ENCODE data around the gene CLRN3. TPM values are rescaled to one million over a fixed set of nuclear protein-coding genes. Genes with fewer than 3 reads are reported as not detected.

CLRN3 gene
- polyA plus RNA-seq, 1 donor from 2014 or later, result not detected

- TF ChIP-seq EZH2 (IDR thresholded peaks at IDR 0.05; ENCODE audit: borderline replicate concordance, insufficient read depth, low read length, poor library complexity, severe bottlenecking), result no peak
Measured at GRCh38 chr10:127908959-127909267, 16.2 kb upstream of the CLRN3 start (continued).

GRCh38 chr10:127908106-127908958 lies 15.6 kb upstream of the CLRN3 start:
- Histone ChIP-seq H3K9me2 (ENCODE audit: insufficient read depth, low read length) (no peaks in the 10 kb centered on the region), H3K9me3 (ENCODE audit: low read length) (no peaks in the 10 kb centered on the region), H3K36me3 (ENCODE audit: insufficient read depth, low read length) (no peaks in the 10 kb centered on the region), H4K20me1 (ENCODE audit: insufficient read depth) (no peaks in the 10 kb centered on the region), H3K4me2 (ENCODE audit: low read length) (no peak overlapping the region), H3K9ac (ENCODE audit: low read length) (no peak overlapping the region), H3K27me3 (ENCODE audit: insufficient read depth, low read depth, low read length) (peaks cover 12% of the 10 kb centered on the region), H2AFZ (ENCODE audit: low read depth, low read length) (no peak overlapping the region), H3K79me2 (replicated peaks; ENCODE audit: insufficient read depth, low read length) (no peaks in the 10 kb centered on the region), H3K27ac (ENCODE audit: low read length) (no peak overlapping the region), H3K4me3 (ENCODE audit: low read length) (peak overlapping the region; percentile 67), H3F3A (ENCODE audit: insufficient read depth, low read length, poor library complexity, severe bottlenecking) (no peaks in the 10 kb centered on the region)
- no peak for TF ChIP-seq REST (IDR thresholded peaks at IDR 0.05; ENCODE audit: borderline replicate concordance)
- TF ChIP-seq EZH2 (IDR thresholded peaks at IDR 0.05; ENCODE audit: borderline replicate concordance, insufficient read depth, low read length, poor library complexity, severe bottlenecking), result no peak
- TF ChIP-seq SMC3 (conservative IDR thresholded peaks at IDR 0.05; ENCODE audit: poor library complexity), result no peak
- no peak for TF ChIP-seq POLR2AphosphoS5 (IDR thresholded peaks at IDR 0.05)
- TF ChIP-seq CTCF (IDR thresholded peaks at IDR 0.05; ENCODE audit: poor library complexity, severe bottlenecking), result no peak
- no peak for TF ChIP-seq RAD21 (conservative IDR thresholded peaks at IDR 0.05)
- TF ChIP-seq TAF1 (IDR thresholded peaks at IDR 0.05; ENCODE audit: low read depth), result no peak
- no peak for TF ChIP-seq MXI1 (conservative IDR thresholded peaks at IDR 0.05; ENCODE audit: poor library complexity, severe bottlenecking)
- TF ChIP-seq EP300 (conservative IDR thresholded peaks at IDR 0.05; ENCODE audit: poor library complexity, severe bottlenecking), result no peak

- H3K79me2 ChIP-seq (replicated peaks; ENCODE audit: insufficient read depth, low read length), result no peaks in the 10 kb centered on the region
- no peak overlapping the region for H2AFZ ChIP-seq (ENCODE audit: low read depth, low read length)
- H3K9me2 ChIP-seq (ENCODE audit: insufficient read depth, low read length), result no peaks in the 10 kb centered on the region
- peak overlapping the region; percentile 67 for H3K4me3 ChIP-seq (ENCODE audit: low read length)
- no peaks in the 10 kb centered on the region for H3K9me3 ChIP-seq (ENCODE audit: low read length)
- no peaks in the 10 kb centered on the region for H3K36me3 ChIP-seq (ENCODE audit: insufficient read depth, low read length)
- H3K27me3 ChIP-seq (ENCODE audit: insufficient read depth, low read depth, low read length), result peaks cover 12% of the 10 kb centered on the region
- H3K4me2 ChIP-seq (ENCODE audit: low read length), result no peak overlapping the region
- no peaks in the 10 kb centered on the region for H4K20me1 ChIP-seq (ENCODE audit: insufficient read depth)
- no peak overlapping the region for H3K27ac ChIP-seq (ENCODE audit: low read length)
- TF ChIP-seq EP300 (conservative IDR thresholded peaks at IDR 0.05; ENCODE audit: poor library complexity, severe bottlenecking) (no peak), EZH2 (IDR thresholded peaks at IDR 0.05; ENCODE audit: borderline replicate concordance, insufficient read depth, low read length, poor library complexity, severe bottlenecking) (no peak), SMC3 (conservative IDR thresholded peaks at IDR 0.05; ENCODE audit: poor library complexity) (no peak), REST (IDR thresholded peaks at IDR 0.05; ENCODE audit: borderline replicate concordance) (no peak), TAF1 (IDR thresholded peaks at IDR 0.05; ENCODE audit: low read depth) (no peak), RAD21 (conservative IDR thresholded peaks at IDR 0.05) (no peak), MXI1 (conservative IDR thresholded peaks at IDR 0.05; ENCODE audit: poor library complexity, severe bottlenecking) (no peak), CTCF (IDR thresholded peaks at IDR 0.05; ENCODE audit: poor library complexity, severe bottlenecking) (no peak), POLR2AphosphoS5 (IDR thresholded peaks at IDR 0.05) (no peak)
- peak overlapping the region; percentile 66 for H3K9ac ChIP-seq (ENCODE audit: low read length)
- H3F3A ChIP-seq (ENCODE audit: insufficient read depth, low read length, poor library complexity, severe bottlenecking), result no peaks in the 10 kb centered on the region
Measured at GRCh38 chr10:127907411-127908105, 14.8 kb upstream of the CLRN3 start.
